B cell (primary cell): ENCODE measurements around the gene CHEK2. TPM values are rescaled to one million over a fixed set of nuclear protein-coding genes. Genes with fewer than 3 reads are reported as not detected.
"Not testable (repeated sequence)": the region's sequence is repeated elsewhere in the genome, so short reads cannot be mapped to it uniquely, and the experiment has no call there.

ENCODE experiments used
- ATAC-seq: fragments of 200-7000 bp; cut with Tn5 transposase; one replicate; pipeline ENCODE4 v1.10.0; 2021; ENCODE audit warnings: low read depth, mild to moderate bottlenecking, moderate number of reproducible peaks, moderate library complexity
- CTCF ChIA-PET: fragments of 350-600 bp; sonication (Branson Sonifier 250); formaldehyde crosslinking; loops from one replicate; lab custom pipeline; 2021; ENCODE audit warnings: antibody characterized with exemption, inconsistent platforms; lab: Charles Lee
- POLR2A ChIA-PET: fragments of 350-600 bp; sonication (Branson Sonifier 250); formaldehyde crosslinking; loops from one replicate; lab custom pipeline; 2021; ENCODE audit warnings: antibody characterized with exemption; lab: Charles Lee
- DNase-seq: peaks from one replicate; pipeline ENCODE4 v3.0.0; 2013
- H2AFZ ChIP-seq: 2 replicates; pipeline ENCODE4 v1.6.1; 2012; ENCODE audit warnings: mild to moderate bottlenecking, low read depth, low read length; ENCODE audit not compliant: insufficient read depth, poor library complexity, severe bottlenecking
- H3K27ac ChIP-seq, 2 donors: 1 replicate in 1 of 2; 2 replicates in 1 of 2; pipeline ENCODE4 v1.5.1; 2012 to 2013; ENCODE audit warnings: low read length in 2 of 2, mild to moderate bottlenecking in 2 of 2, moderate library complexity in 1 of 2
- H3K27me3 ChIP-seq, 4 experiments: fragments of 200-600 bp in 1 of 4; sonication (generic) in 1 of 4; replicated peaks in 1 of 4; 1 replicate in 2 of 4; 2 replicates in 2 of 4; pipeline versions ENCODE4 v1.6.1 to v1.7.0; 2013 to 2016; ENCODE audit warnings: low read length in 3 of 4, mild to moderate bottlenecking in 2 of 4, mixed read lengths in 1 of 4, moderate library complexity in 1 of 4; ENCODE audit not compliant: insufficient read depth in 4 of 4, control insufficient read depth in 3 of 4; ENCODE audit errors: control extremely low read depth in 1 of 4
- H3K36me3 ChIP-seq, 2 experiments: replicated peaks in 1 of 2; 1 replicate in 1 of 2; 2 replicates in 1 of 2; pipeline versions ENCODE4 v1.6.1 to v1.7.1; 2013; ENCODE audit warnings: low read length in 1 of 2; ENCODE audit not compliant: insufficient read depth in 2 of 2, control insufficient read depth in 1 of 2; ENCODE audit errors: control extremely low read depth in 1 of 2, extremely low read depth in 1 of 2
- H3K4me1 ChIP-seq, 2 donors: fragments of 200-600 bp in 1 of 2; sonication (generic) in 1 of 2; 1 replicate in 1 of 2; 2 replicates in 1 of 2; pipeline versions ENCODE4 v1.5.1 to v1.6.1; 2013 to 2017; ENCODE audit warnings: low read length in 2 of 2; ENCODE audit not compliant: control insufficient read depth in 2 of 2, insufficient read depth in 2 of 2
- H3K4me2 ChIP-seq: replicated peaks from 2 replicates; pipeline ENCODE3; 2012; ENCODE audit warnings: mild to moderate bottlenecking, low read depth, low read length; ENCODE audit not compliant: poor library complexity, severe bottlenecking
- H3K4me3 ChIP-seq, 5 experiments: fragments of 200-600 bp in 1 of 5; sonication (generic) in 1 of 5; 1 replicate in 3 of 5; 2 replicates in 2 of 5; pipeline versions ENCODE4 v1.5.1 to v1.7.0; 2011 to 2016; ENCODE audit warnings: low read length in 4 of 5, mild to moderate bottlenecking in 4 of 5, low read depth in 2 of 5, control low read depth in 1 of 5, moderate library complexity in 1 of 5; ENCODE audit not compliant: insufficient read depth in 1 of 5; ENCODE audit errors: control extremely low read depth in 1 of 5, extremely low read depth in 1 of 5
- H3K79me2 ChIP-seq: fragments of 200-600 bp; sonication (generic); one replicate; pipeline ENCODE4 v1.6.0; 2016; ENCODE audit warnings: low read length; ENCODE audit not compliant: control insufficient read depth, insufficient read depth
- H3K9ac ChIP-seq: fragments of 200-600 bp; sonication (generic); 2 replicates; pipeline ENCODE4 v1.6.1; 2017; ENCODE audit warnings: mild to moderate bottlenecking, low read length, moderate library complexity
- H3K9me3 ChIP-seq, 3 donors: one replicate each; pipeline versions ENCODE4 v1.6.1 to v1.7.1; 2013; ENCODE audit warnings: low read length in 2 of 3; ENCODE audit not compliant: control insufficient read depth in 2 of 3, insufficient read depth in 1 of 3; ENCODE audit errors: control extremely low read depth in 1 of 3
- H4K20me1 ChIP-seq: 2 replicates; pipeline ENCODE4 v1.6.0; 2012; ENCODE audit warnings: mild to moderate bottlenecking, low read length; ENCODE audit not compliant: insufficient read depth, control insufficient read depth, poor library complexity, severe bottlenecking
- H3K27ac Mint-ChIP-seq: one replicate; pipeline ENCODE4 v1.8.0; 2021; ENCODE audit warnings: mixed read lengths
- H3K27me3 Mint-ChIP-seq: one replicate; pipeline ENCODE4 v1.8.0; 2021; ENCODE audit warnings: mixed read lengths
- H3K4me1 Mint-ChIP-seq: one replicate; pipeline ENCODE4 v1.8.0; 2021; ENCODE audit warnings: mixed read lengths
- H3K4me3 Mint-ChIP-seq: one replicate; pipeline ENCODE4 v1.8.0; 2021; ENCODE audit warnings: mixed read lengths
- H3K9me3 Mint-ChIP-seq: one replicate; pipeline ENCODE4 v1.8.0; 2022; ENCODE audit warnings: mixed read lengths; ENCODE audit not compliant: insufficient read depth
- EZH2 ChIP-seq: IDR thresholded peaks from 2 replicates; pipeline ENCODE4 v1.6.1; 2012; ENCODE audit warnings: borderline replicate concordance, low read depth, mild to moderate bottlenecking, moderate library complexity, low read length; ENCODE audit not compliant: insufficient read depth, poor library complexity, severe bottlenecking
- WGBS: methylation state at CpG from one replicate; pipeline ENCODE4 v1.1.5; 2013; ENCODE audit warnings: missing lambda C conversion rate; ENCODE audit not compliant: insufficient coverage; 5-methylcytosine and 5-hydroxymethylcytosine counted together
- intact Hi-C: fragments of 100-400 bp; cut with micrococcal nuclease; formaldehyde crosslinking; loops from one replicate; pipeline ENCODE4 v1.10.0; 2022
- polyA plus RNA-seq: library from polyadenylated mRNA; depleted of rRNA; stranded (reverse); fragments of >200 nt; gene quantifications from 2 replicates; pipeline ENCODE4 v1.2.3, GENCODE V29; 2012
- total RNA-seq, 2 donors: library from RNA; stranded (reverse); fragments of 120-200 nt in 1 of 2; gene quantifications; 1 replicate in 1 of 2; 2 replicates in 1 of 2; pipeline versions ENCODE4 v1.2.3 to v1.2.4, GENCODE V29; 2013 to 2022

Gene CHEK2
- total and polyA plus RNA-seq, 2 donors (not counting 1 experiment from before 2014, with no cell fraction given), result 15.6 to 22.6 TPM

GRCh38 chr22:28759861-28760560, 18.4 kb upstream of the CHEK2 start:
- H3K4me3 Mint-ChIP-seq, result peak overlapping the region; percentile 80
- peak overlapping the region; percentile 7 to 10 for H3K27ac ChIP-seq
- H3K79me2 ChIP-seq, result no peaks in the 10 kb centered on the region
- no peaks in the 10 kb centered on the region for H3K27me3 ChIP-seq
- H3K27me3 Mint-ChIP-seq, result no peaks in the 10 kb centered on the region
- WGBS, result no CpG with 5 or more reads among the region's 3 CpGs
- peaks cover 18% of the 10 kb centered on the region for H3K4me1 Mint-ChIP-seq
- no peaks in the 10 kb centered on the region for H4K20me1 ChIP-seq
- peak overlapping the region in 3 of 5 experiments; percentile 21 to 51 (median 37) for H3K4me3 ChIP-seq
- no peak for TF ChIP-seq EZH2
- H3K9ac ChIP-seq, result peak overlapping the region; percentile 55
- H3K36me3 ChIP-seq, result peaks cover 0 to 5% of the 10 kb centered on the region in 2 experiments
- H3K9me3 ChIP-seq, result no peaks in the 10 kb centered on the region
- no peaks in the 10 kb centered on the region for H3K9me3 Mint-ChIP-seq
- H2AFZ ChIP-seq, result peak overlapping the region; percentile 61
- H3K27ac Mint-ChIP-seq, result peak overlapping the region; percentile 81
- ChIA-PET POLR2A (no interaction called here), CTCF (interaction anchor here (0.6 to 1.6 kb wide), 2 partner anchors 13 to 280 kb away, joined by 3 to 8 read pairs; partner anchors contain the start of gene CCDC117)
- intact Hi-C loops, result no loop called here
- peak overlapping the region; percentile 63 for H3K4me2 ChIP-seq
- H3K4me1 ChIP-seq, result peaks cover 15 to 18% of the 10 kb centered on the region in 2 donors
- ATAC-seq (no peak), DNase-seq (peak; percentile 17)

GRCh38 chr22:28754512-28754911, 12.9 kb upstream of the CHEK2 start:
- ATAC-seq, CTCF ChIA-PET, H3K27me3 ChIP-seq, H2AFZ ChIP-seq, H3K79me2 ChIP-seq, H3K9ac ChIP-seq, H3K27me3 Mint-ChIP-seq, H3K27ac Mint-ChIP-seq, POLR2A ChIA-PET, H3K4me1 ChIP-seq, H3K4me1 Mint-ChIP-seq, H4K20me1 ChIP-seq, intact Hi-C loops, H3K4me3 ChIP-seq, DNase-seq, H3K4me3 Mint-ChIP-seq, H3K27ac ChIP-seq, H3K9me3 Mint-ChIP-seq, H3K9me3 ChIP-seq, H3K4me2 ChIP-seq: not testable (repeated sequence)
- 100% methylated on average over 3 of the region's 3 CpGs for WGBS
- H3K36me3 ChIP-seq, result peaks cover 2 to 14% of the 10 kb centered on the region in 2 experiments
